ENCODE results near the gene AGGF1.
A peak's percentile ranks its signal among the peaks of the same experiment; 100 is the strongest.

AGGF1 gene, protein sequence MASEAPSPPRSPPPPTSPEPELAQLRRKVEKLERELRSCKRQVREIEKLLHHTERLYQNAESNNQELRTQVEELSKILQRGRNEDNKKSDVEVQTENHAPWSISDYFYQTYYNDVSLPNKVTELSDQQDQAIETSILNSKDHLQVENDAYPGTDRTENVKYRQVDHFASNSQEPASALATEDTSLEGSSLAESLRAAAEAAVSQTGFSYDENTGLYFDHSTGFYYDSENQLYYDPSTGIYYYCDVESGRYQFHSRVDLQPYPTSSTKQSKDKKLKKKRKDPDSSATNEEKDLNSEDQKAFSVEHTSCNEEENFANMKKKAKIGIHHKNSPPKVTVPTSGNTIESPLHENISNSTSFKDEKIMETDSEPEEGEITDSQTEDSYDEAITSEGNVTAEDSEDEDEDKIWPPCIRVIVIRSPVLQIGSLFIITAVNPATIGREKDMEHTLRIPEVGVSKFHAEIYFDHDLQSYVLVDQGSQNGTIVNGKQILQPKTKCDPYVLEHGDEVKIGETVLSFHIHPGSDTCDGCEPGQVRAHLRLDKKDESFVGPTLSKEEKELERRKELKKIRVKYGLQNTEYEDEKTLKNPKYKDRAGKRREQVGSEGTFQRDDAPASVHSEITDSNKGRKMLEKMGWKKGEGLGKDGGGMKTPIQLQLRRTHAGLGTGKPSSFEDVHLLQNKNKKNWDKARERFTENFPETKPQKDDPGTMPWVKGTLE

DNA sequence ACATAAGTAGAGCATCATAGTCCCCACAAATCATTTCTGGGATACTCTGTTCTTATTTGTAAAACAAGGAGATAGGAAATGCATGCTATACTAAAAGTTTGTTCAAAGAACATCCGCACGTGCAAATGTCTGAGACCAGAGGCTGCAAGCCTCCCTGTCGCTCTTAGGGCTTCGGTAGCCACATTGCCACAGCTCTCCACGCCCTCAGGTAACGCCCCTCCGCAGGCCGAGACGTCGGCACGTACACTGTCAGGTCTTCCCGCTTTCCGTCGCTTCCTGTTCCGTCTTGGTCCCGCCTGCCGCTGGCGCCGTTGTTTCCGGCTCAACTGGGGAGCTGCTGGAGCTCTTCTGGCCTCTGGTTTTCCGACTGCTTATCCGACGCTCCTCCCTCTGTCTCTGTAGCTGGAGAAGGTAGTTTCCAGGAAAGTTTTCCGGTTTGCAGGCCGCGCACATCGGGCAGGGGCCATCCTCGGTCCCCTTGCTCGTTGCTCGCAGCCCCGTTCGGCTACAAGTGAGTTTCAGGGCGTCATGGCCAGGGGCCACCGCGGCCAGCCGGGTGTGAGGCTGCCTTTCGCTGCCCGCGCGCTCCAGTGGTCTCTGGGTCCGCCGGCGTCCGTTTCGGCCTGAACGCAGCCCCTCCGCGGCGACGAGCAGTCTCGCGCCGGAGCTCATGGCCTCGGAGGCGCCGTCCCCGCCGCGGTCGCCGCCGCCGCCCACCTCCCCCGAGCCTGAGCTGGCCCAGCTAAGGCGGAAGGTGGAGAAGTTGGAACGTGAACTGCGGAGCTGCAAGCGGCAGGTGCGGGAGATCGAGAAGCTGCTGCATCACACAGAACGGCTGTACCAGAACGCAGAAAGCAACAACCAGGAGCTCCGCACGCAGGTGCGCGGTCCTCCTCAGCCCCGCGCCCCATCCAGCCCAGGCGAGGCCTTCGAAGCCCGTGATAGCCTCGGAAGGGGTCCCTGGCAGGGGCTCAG lies at the start of gene AGGF1:
AGGF1 (plus strand) TSS at position 308 of the 975 bp plus-strand sequence; CDS start at position 671, 363 bp downstream.
- Histone ChIP-seq H3K9me3 (ENCODE audit: insufficient read depth, low read length, severe bottlenecking) (peaks cover 19% of the 10 kb centered on the region), H3K4me3 (ENCODE audit: low read depth in 1 of 2, low read length in 2 of 2) (peak within 1 kb of the TSS; percentile 62 to 94), H4K20me1 (ENCODE audit: insufficient read depth, low read length) (no peaks in the 10 kb centered on the region), H3K4me1 (ENCODE audit: insufficient read depth, low read length) (peaks cover 38% of the 10 kb centered on the region), H3K27me3 (ENCODE audit: insufficient read depth, low read length, poor library complexity) (no peaks in the 10 kb centered on the region), H3K9ac (ENCODE audit: low read depth, low read length) (peak within 1 kb of the TSS; percentile 87), H3K36me3 (ENCODE audit: insufficient read depth, low read length) (peaks cover 13% of the 10 kb centered on the region), H3K27ac (ENCODE audit: low read length) (peak within 1 kb of the TSS; percentile 85), H3K4me2 (ENCODE audit: insufficient read depth, low read length) (peak within 1 kb of the TSS; percentile 97), H3K79me2 (ENCODE audit: insufficient read depth, low read length) (peaks cover 28% of the 10 kb centered on the region), H2AFZ (ENCODE audit: low read depth, low read length) (peak within 1 kb of the TSS; percentile 94)
- no peak for TF ChIP-seq EZH2 (IDR thresholded peaks at IDR 0.05; ENCODE audit: borderline replicate concordance, low read depth, low read length, severe bottlenecking)
- TF ChIP-seq, protein P1, sequence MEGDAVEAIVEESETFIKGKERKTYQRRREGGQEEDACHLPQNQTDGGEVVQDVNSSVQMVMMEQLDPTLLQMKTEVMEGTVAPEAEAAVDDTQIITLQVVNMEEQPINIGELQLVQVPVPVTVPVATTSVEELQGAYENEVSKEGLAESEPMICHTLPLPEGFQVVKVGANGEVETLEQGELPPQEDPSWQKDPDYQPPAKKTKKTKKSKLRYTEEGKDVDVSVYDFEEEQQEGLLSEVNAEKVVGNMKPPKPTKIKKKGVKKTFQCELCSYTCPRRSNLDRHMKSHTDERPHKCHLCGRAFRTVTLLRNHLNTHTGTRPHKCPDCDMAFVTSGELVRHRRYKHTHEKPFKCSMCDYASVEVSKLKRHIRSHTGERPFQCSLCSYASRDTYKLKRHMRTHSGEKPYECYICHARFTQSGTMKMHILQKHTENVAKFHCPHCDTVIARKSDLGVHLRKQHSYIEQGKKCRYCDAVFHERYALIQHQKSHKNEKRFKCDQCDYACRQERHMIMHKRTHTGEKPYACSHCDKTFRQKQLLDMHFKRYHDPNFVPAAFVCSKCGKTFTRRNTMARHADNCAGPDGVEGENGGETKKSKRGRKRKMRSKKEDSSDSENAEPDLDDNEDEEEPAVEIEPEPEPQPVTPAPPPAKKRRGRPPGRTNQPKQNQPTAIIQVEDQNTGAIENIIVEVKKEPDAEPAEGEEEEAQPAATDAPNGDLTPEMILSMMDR (IDR thresholded peaks at IDR 0.05; ENCODE audit: borderline replicate concordance, extremely low read depth, low read length, poor library complexity, severe bottlenecking) = peak; percentile 1
- DNase-seq (peak; percentile 95), ATAC-seq (ENCODE audit: insufficient read depth, low read depth) (peak; percentile 97)

DNA sequence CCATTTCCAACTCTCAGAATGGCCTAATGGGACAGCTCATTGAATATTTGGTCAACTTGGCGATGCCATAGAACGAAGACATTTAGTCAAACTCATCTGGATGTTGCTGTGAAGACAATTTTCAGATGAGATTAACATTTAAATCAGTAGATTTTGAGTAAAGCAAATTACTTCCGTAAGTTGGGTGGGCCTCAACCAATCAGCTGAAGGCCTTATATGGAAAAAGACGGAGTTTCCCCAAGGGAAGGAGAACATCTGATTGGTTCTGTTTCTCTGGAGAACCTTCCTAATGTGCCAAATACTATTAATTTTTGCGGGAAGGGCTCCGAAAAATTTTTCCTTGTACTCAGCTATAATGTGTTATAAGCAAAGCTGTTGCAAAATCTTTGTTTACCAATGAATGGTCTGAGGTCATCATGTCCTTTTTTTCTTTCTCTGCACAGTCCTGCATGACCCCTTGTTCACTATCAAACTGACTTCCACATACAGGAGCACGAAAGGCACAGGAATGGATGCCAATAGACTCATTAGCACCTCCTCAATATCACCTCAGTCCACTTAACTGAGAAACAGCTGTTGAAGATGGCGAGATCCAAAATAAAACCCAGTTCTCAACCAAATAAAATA lies 49.6 kb upstream of the AGGF1 start:
- no peak overlapping the region for H3K4me2 ChIP-seq (ENCODE audit: insufficient read depth, low read length)
- no peak overlapping the region for H3K4me3 ChIP-seq (ENCODE audit: low read depth in 1 of 2, low read length in 2 of 2)
- H3K79me2 ChIP-seq (ENCODE audit: insufficient read depth, low read length) = no peaks in the 10 kb centered on the region
- no peak overlapping the region for H3K27ac ChIP-seq (ENCODE audit: low read length)
- DNase-seq = no peak
- H3K27me3 ChIP-seq (ENCODE audit: insufficient read depth, low read length, poor library complexity) = no peaks in the 10 kb centered on the region
- H3K9me3 ChIP-seq (ENCODE audit: insufficient read depth, low read length, severe bottlenecking) = no peaks in the 10 kb centered on the region
- no peak overlapping the region for H2AFZ ChIP-seq (ENCODE audit: low read depth, low read length)
- no peak for ATAC-seq (ENCODE audit: insufficient read depth, low read depth)
- no peaks in the 10 kb centered on the region for H4K20me1 ChIP-seq (ENCODE audit: insufficient read depth, low read length)
- no peak for TF ChIP-seq EZH2 (IDR thresholded peaks at IDR 0.05; ENCODE audit: borderline replicate concordance, low read depth, low read length, severe bottlenecking)
- TF ChIP-seq, protein P1 (IDR thresholded peaks at IDR 0.05; ENCODE audit: borderline replicate concordance, extremely low read depth, low read length, poor library complexity, severe bottlenecking) = no peak
- H3K36me3 ChIP-seq (ENCODE audit: insufficient read depth, low read length) = no peaks in the 10 kb centered on the region
- H3K9ac ChIP-seq (ENCODE audit: low read depth, low read length) = no peak overlapping the region
- H3K4me1 ChIP-seq (ENCODE audit: insufficient read depth, low read length) = no peaks in the 10 kb centered on the region

DNA sequence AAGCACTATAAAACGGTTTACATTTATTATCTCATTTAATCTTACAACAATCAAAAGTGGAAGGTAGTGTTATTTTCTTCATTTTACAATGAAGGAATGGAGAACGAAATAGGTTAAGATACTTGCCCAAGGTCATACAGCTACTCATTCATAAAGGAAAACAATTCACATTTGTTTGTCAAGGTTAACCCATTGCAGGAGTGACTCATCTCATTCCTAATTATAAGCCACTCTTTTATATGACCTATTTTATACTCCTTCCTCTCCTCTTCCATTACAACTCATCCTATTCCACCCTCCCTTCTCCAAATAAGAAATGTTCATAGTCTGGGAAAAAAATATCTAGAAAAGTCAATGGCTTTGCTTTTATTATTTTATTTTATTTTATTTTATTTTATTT lies 47.8 kb upstream of the AGGF1 start:
- Histone ChIP-seq H3K27ac (ENCODE audit: low read length) (no peak overlapping the region), H3K79me2 (ENCODE audit: insufficient read depth, low read length) (no peaks in the 10 kb centered on the region), H3K9ac (ENCODE audit: low read depth, low read length) (no peak overlapping the region), H3K36me3 (ENCODE audit: insufficient read depth, low read length) (no peaks in the 10 kb centered on the region), H2AFZ (ENCODE audit: low read depth, low read length) (no peak overlapping the region), H3K27me3 (ENCODE audit: insufficient read depth, low read length, poor library complexity) (no peaks in the 10 kb centered on the region), H4K20me1 (ENCODE audit: insufficient read depth, low read length) (no peaks in the 10 kb centered on the region), H3K4me1 (ENCODE audit: insufficient read depth, low read length) (no peaks in the 10 kb centered on the region), H3K9me3 (ENCODE audit: insufficient read depth, low read length, severe bottlenecking) (no peaks in the 10 kb centered on the region), H3K4me2 (ENCODE audit: insufficient read depth, low read length) (no peak overlapping the region), H3K4me3 (ENCODE audit: low read depth in 1 of 2, low read length in 2 of 2) (no peak overlapping the region)
- no peak for ATAC-seq (ENCODE audit: insufficient read depth, low read depth)
- no peak for DNase-seq
- no peak for TF ChIP-seq EZH2 (IDR thresholded peaks at IDR 0.05; ENCODE audit: borderline replicate concordance, low read depth, low read length, severe bottlenecking)
- TF ChIP-seq, protein P1 (IDR thresholded peaks at IDR 0.05; ENCODE audit: borderline replicate concordance, extremely low read depth, low read length, poor library complexity, severe bottlenecking) = no peak
